ENCODE measurements around the gene KIF14.
"Not testable (repeated sequence)": the region's sequence is repeated elsewhere in the genome, so short reads cannot be mapped to it uniquely, and the experiment has no call there.

KIF14 gene

GRCh38 chr1:200634261-200635122 is 13.9 kb upstream of the KIF14 start:
- no peak for DNase-seq

- DNase-seq, result no peak
Observed at GRCh38 chr1:200631375-200631774, 10.8 kb upstream of the KIF14 start.

GRCh38 chr1:200630515-200630899 is 10.0 kb upstream of the KIF14 start:
- DNase-seq, result not testable (repeated sequence)

GRCh38 chr1:200629876-200630514 is 9.4 kb upstream of the KIF14 start:
- DNase-seq, result no peak

- DNase-seq, result peak in 4 of 5 donors; percentile 7 to 48 (median 18)
Observed at GRCh38 chr1:200628223-200628881, 7.8 kb upstream of the KIF14 start.

- no peak for DNase-seq
Observed at GRCh38 chr1:200627575-200628222, 7.1 kb upstream of the KIF14 start.

GRCh38 chr1:200626853-200627534 is 6.4 kb upstream of the KIF14 start:
- DNase-seq, result no peak

GRCh38 chr1:200625381-200625824 is 4.9 kb upstream of the KIF14 start:
- peak in 1 of 5 donors; percentile 71 for DNase-seq

GRCh38 chr1:200624679-200625335 is 4.3 kb upstream of the KIF14 start:
- DNase-seq, result no peak

- no peak for DNase-seq
Observed at GRCh38 chr1:200619894-200620272, 668 bp downstream of the KIF14 start.

- DNase-seq, result no peak
Observed at GRCh38 chr1:200610846-200611245, 9.7 kb downstream of the KIF14 start.

GRCh38 chr1:200602632-200603031 is 17.9 kb downstream of the KIF14 start:
- DNase-seq, result no peak

GRCh38 chr1:200590001-200590400 is 30.6 kb downstream of the KIF14 start:
- no peak for DNase-seq

- DNase-seq, result peak in 1 of 5 donors; percentile 2
Observed at GRCh38 chr1:200588698-200589097, 31.9 kb downstream of the KIF14 start.

- no peak for DNase-seq
Observed at GRCh38 chr1:200564319-200564718, 56.2 kb downstream of the KIF14 start.

- no peak for DNase-seq
Observed at GRCh38 chr1:200561856-200562214, 58.7 kb downstream of the KIF14 start.

GRCh38 chr1:200558866-200559459 is 61.6 kb downstream of the KIF14 start:
- peak in 2 of 5 donors; percentile 3 to 16 for DNase-seq

- no peak for DNase-seq
Observed at GRCh38 chr1:200556002-200556401, 64.5 kb downstream of the KIF14 start.

- not testable (repeated sequence) for DNase-seq
Observed at GRCh38 chr1:200552737-200553136, 67.8 kb downstream of the KIF14 start.

- DNase-seq, result no peak
Observed at GRCh38 chr1:200550367-200550766, 70.2 kb downstream of the KIF14 start.

- DNase-seq, result no peak
Observed at GRCh38 chr1:200547386-200547785, 73.2 kb downstream of the KIF14 start.

- DNase-seq, result no peak
Observed at GRCh38 chr1:200546577-200546976, 74.0 kb downstream of the KIF14 start.

Measured in T-helper 1 cell (primary cell).